GM18499 (cell line): ENCODE measurements around the gene NBPF1.
"Not testable (repeated sequence)": the region's sequence is repeated elsewhere in the genome, so short reads cannot be mapped to it uniquely, and the experiment has no call there.

Experiments used
- ATAC-seq: cut with Tn5 transposase; IDR thresholded peaks from one replicate; pipeline ENCODE4 v1.9.1; 2021; ENCODE audit warnings: moderate number of reproducible peaks; ENCODE audit not compliant: insufficient read depth, unreplicated experiment

Gene NBPF1

DNA sequence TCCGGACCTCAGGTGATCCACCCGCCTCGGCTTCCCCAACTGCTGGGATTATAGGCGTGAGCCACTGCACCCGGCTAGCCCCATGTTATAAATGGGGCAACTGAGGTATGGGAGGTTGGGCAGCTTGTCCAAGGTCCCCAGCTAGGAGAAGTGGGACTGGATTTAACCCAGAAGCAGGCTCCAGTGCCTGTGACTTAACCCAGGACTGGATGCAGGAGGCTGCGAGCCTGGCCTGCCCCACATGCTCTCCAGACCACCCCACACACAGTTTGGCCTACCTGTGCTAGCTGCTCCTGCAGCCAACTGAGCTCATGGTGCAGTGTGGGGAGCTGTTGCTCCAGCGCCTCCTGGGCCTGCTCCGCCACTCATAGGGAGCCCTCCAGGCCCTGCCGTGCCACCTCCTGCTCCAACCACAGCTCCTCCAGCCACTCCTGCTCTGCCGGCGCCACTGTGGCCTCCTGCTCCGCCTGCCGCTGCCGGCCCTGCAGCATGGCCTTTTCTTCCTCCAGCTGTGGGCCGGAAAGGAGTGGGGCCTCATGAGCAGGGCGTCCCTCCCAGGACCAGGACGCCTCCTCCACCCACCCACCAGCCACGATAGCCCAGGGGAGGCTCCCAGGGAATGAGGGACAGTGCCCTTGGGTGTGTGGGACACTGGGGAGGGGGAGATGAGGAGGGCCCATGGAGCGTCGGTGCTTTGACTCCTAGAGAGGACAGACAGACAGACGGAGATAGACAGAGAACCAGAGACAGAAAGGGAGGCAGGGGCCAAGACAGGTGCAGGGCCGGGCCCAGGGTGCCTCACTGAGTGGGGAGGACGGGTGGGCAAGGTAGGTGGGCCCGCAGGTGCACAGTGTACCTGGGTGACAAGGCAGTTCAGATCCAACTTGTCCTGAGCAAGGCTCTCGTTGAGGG is 12.4 kb upstream of the NBPF1 start:
- no peak for ATAC-seq

DNA sequence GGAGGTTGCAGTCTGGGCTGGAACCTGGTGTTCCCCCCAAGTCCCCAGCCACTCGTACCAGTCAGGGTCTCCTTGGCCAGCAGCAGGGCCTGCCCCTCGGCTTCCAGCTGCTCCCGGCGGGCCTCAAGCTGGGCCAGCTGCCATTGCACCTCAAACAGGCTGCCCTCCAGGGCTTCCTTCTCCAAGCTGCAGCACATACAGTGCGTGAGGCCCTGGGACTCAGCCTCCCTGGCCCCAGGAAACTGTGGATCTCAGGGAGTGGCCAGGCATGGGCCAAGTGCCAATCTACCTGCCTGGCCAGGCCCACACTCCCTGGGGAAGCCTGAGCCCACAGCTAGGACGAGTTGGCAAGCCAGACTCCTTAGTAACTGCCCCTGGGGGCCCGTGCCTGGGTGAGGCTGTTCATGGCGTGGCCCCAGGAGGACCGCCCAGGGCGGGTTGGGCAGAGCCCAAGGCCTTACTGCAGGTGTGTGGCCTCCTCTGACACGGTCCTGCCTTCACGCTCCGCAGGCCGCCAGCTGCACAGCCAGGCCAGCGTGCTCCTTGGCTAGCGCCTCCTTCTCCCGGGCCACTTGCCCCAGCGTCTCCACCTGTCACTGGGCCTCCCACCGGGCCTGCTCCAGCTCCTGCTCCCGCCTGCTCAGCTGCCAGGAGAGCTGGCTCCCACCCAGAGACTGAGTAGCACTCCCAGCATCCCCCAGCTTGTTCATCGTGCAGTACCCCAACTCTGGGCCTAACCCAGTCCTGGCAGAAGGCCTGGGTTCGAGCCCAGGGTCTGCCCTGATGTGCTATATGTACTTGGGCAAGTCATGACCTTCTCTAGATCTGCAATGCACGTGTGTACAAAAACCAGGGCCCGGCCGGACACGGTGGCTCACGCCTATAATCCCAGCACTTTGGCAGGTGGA is 10.7 kb upstream of the NBPF1 start:
- ATAC-seq, result not testable (repeated sequence)

DNA sequence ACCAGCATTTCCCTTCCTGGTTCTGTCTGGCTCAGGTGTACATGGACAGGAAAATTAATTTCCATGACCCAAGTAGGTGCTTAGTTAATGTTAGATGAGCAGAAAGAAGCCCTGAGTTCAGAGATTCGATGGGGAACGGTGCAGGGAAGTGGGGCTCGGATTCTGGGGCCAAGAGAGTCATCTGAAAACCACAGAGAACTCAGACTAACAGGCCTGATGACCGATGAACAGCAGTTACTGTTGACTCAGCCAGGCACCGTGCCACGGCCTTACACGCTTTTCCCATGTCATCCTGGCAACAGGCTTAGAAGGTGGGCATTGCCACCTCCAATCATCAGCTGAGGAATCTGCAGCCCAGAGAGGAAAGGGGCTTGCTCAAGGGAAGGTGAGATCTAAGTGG is 10.0 kb upstream of the NBPF1 start:
- ATAC-seq, result not testable (repeated sequence)

DNA sequence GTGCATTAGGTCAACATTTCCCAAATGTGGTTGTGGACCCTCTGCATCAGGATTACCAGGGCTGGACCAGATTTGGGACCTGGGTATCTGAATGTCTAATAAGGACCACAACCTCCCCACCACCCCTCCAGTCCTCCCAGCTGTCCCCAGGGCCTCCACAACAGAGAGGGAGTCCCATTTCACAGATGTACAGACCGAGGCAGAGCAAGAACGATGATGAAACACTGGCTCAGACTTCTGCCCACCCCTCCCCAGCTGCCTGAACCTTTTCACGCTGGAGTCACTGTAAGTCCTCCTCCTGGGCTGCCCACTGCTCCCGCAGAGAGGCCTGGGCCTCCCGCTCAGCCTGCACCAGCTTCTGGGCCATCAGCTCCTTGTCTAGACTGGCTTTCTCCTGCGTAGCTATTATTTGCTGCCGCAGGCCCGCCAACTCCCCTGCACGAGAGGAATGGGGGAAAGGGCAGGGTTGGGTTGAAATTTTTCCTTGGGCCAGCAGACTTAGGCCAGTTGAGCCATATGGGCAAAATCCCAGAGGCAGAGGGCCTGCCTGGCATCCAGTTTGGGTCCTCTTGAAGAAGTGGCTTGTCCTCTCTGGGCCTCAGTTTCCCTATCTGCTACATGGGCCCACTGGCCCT is 8.4 kb upstream of the NBPF1 start:
- not testable (repeated sequence) for ATAC-seq

DNA sequence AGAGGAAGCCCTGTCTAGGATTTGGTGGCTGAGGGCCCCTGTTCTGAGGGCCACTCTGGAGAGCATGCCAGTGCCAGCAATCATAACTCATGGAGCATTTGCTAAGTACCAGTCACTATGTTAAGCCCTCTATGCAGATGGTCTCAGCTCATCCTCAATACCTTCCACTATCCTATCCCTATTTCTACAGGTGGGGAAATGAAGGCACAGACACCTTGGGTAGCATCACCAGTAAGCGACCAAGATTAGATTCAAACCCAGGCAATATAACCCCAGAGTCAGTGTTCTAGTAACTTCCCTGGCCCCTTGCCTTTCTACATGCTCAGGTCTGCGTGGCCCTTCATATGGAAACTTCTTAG is 7.9 kb upstream of the NBPF1 start:
- no peak for ATAC-seq

DNA sequence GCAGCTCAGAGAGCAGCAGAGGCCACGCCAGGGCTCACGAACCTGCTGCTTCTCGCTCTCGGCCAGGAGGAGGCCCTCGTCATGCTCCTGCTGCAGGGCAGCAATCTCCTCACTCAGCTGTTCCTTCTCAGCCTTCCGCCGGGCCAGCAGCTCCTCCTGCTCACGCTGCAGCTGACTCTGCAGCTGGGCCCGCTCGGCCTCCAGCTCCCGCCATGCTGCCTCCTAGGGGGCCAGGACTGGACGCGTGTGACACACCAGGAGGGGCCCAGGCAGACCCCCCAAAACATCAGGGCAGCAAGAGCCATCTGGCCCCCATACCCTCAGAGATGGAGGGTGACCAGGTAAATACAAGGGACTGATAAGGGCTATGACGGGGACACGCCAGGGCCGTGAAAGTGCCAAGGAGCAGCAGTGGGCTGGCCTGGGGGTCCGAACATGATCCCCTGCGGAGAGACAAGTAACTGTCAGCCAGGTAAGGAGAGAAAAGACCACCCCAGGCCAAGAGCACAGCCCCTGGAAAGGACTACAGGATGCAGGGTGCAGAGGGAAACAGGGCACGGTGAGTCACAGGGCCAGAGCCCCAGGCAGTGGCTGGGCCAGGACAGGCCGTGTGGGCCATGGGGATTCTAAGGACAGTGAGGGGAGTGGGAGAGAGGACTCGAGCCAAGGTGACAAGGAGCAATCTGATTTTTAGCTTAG is 6.6 kb upstream of the NBPF1 start:
- not testable (repeated sequence) for ATAC-seq

DNA sequence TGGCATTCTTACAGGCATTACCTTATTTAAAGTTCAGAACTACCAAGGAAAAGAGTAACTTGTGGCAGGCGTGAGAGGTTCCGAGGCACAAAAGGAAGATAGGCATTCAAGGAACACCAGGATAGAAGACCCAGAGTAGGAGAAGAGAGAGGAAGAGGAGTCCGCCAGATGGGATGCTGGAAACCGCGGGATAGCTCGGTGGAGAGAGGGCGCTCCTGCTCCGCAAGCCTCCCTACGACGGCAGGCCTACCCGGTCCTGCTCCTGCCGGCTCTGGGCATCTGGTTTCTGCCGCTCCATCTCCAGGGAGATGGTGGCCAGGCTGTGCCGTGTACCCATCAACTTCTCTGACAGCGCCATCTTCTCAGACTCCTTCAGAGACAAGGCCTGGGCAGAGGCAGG is 5.4 kb upstream of the NBPF1 start:
- ATAC-seq, result no peak

DNA sequence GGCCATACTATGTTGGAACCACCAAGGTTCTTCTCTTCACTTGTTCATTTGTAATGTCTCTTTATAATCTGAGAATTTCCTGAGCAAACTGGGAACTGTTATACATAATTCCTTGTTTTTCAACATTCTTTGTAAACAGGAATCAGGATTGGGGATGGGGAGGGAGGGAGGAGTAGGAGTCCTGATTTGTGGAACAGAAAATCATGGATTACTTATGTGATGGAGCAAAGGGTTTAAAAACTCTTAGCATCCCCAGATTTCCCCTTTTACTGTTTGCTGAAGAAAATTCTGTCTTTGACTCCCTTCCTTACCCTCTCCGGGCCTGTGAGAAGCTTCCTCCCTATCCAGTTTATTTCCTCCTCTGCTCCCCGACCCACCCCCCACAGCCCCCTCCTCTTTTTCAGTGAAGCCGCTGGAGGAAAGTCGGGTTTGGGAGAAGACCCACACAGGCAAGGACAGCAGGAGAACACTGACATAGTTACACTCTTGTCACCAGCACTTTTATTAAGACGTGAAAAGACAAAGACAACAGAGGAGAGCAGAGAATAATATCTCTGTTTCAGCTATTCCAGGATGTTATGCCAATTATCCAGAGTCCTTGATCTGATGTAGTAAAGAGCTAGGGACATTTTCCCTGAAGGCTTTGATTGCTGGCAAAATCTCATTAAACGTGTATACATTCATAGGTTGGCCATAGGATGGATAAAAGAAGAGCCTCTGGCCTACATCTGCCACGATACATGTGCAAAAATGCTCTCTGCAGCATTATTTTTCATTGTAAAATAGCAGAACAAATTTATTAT is 4.6 kb upstream of the NBPF1 start:
- no peak for ATAC-seq

DNA sequence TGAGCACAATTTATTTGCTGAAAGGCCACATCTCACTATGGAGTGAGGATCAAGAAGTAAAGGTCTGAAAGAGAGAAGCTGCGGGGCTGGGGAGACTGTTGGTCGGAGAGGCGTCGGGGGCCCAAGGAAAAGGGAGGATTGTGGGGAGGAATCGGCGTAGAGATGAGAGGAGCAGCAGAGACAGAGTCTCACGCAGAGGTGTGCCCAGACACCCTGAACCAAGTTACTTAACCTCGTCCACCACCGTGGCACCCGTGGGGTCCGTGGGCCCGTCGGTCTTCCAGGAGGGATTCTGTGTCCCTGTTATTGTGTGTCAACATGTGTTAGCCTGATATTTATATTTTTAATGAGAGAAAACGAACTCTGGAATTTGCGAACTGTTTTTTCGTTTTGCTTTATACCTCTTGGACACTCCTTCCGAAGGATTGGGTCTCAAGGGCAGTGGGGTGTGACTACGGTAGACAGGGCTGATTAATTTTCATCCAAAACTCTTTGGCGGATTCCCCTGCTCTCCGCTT is 3.8 kb upstream of the NBPF1 start:
- ATAC-seq, result no peak

DNA sequence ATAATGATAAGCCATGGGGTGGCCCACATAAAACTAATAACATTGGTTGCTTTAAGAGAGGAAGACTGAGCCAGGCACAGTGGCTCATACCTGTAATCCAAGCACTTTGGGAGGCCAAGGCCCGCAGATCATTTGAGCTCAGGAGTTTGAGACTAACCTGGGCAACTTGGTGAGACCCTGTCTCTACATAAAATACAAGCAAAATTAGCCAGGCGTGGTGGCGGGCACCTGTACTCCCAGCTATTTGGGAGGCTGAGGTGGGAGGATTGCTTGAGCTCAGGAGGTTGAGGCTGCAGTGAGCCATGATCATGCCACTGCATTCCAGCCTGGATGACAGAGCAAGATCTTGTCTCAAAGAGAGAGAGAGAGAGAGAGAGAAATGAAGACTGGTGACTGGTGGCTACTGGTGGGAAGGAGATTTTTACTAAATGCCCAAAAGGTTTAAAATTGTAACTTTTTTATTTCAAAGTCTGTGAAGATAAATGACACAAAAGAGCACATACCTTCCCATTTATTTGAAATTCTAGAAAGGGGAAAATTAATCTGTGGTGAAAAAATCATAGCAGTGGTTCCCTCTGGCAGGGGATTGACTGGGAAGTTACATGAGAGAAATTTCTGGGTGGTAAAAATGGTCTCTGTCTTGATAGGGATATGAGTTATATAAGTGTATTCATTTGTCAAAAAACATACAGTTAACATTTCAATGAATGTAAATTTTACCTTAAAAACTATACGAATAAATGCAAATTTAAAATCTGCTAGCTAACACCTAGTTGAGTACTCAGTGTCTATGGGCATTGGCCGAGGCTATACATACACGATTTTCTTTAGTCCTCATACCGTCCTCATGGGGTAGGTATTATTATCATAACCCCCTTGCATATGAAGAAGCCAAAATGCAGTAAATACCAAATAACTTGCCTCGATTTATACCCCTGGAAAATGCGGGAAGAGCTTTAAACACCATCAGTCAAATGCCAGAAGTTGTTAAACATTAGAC is 2.2 kb upstream of the NBPF1 start:
- ATAC-seq, result no peak

DNA sequence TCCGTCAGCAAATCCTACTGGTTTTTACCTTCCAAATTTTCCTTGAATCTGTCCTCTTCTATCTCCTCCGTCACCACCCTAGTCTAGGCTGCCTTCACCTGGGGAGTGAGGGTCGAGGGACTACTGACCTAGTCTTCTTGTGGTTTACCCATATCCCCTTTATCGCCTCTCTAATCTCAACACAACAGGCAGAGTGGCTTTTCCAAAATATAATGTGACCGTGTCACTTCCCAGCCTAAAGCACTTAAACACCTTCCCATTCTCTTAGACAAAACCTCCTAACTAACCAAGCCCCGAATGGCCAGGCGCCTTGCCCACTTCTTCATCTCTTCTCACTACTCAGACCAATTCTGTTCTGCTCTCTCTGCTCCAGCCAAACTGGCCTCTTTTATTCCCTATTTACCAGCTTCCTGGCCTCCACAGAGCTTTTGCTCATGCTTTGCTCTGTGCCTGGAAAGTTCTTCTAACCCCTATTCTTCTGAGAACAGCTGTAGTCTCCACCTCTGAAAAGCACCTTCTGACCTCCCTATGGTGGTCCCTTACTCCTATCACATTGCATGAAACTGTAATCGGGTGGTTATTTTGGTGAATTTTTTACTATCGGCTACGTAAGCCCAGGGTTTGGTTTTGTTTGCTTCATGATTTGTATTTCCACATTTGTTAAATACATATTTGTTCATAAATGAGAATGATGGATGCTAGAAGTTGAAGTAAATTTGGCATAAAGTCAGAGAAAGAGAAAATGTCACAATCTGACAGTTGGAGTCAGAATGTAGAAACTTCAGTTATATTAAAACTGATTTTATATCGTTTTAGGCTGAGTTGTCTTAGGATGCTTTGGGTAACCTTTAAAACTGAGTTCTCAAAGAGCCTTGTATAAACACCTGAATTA is 1.2 kb upstream of the NBPF1 start:
- no peak for ATAC-seq

DNA sequence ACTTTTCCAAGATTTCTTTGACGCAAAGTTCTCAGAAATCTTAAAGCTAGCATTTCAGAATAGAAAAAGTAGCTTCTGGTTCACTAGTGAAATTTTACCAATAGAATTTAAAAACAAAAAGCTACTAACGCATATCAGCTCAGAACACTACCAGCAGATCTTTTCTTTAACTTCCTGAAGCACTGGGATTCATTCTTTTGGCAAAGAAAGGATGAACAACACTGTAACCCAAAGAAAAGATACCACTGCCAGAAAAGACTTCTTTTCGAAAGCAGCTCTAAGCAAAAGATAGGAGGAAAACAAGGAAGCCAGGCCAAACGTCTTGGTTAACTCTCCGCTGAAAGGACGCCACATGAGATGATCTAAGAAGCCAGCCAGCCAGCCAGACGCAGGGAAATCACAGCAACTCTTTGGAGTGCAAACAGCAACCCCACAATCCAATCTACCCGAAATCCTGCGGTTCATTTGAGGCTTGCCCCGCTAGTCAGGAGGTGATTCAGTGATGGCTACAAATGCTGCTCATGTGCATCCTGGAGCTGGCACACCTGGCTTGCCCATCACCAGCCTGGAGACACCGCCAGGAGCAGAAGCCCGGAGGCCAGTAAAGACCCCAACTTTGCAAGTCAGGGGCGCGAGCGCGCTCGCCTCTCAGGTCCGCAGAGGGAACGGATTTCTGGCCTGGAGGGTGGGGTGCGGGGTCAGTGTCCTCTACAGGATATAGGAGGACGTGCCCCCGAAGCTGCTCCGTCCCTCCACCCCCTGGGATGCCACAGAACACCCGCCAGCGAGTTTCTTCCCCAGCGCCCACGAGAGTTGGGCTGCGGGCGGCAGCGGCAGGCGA is 812 bp downstream of the NBPF1 start:
- no peak for ATAC-seq

DNA sequence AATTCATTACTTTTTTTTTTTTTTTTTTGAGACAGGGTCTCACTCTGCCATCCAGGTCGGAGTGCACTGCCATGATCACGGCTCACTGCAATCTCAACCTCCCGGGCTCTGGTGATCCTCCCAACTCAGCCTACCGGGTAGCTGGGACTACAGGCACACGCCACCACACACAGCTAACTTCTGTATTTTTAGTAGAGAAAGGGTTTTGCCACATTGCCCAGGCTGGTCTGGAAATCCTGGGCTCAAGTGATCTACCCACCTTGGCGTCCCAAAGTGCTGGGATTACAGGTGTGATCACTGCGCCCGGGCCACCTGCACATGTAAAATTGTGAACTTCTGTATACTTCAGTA is 1.4 kb downstream of the NBPF1 start:
- not testable (repeated sequence) for ATAC-seq

DNA sequence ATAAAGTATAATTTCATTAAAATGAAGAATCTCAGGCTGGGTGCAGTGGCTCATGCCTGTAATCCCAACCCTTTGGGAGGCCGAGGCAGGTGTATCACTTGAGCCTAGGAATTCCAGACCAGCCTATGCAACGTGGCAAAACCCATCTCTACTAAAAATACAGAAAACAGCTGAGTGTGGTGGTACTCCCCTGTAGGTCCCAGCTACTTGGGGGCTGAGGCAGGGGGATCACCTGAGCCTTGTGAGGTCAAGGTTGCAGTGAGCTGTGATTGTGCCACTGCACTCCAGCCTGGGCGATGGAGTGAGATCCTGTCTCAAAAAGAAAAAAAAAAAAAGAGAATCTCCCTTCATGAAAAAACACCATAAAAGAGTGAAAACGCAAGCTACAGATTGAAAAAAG is 2.2 kb downstream of the NBPF1 start:
- not testable (repeated sequence) for ATAC-seq

DNA sequence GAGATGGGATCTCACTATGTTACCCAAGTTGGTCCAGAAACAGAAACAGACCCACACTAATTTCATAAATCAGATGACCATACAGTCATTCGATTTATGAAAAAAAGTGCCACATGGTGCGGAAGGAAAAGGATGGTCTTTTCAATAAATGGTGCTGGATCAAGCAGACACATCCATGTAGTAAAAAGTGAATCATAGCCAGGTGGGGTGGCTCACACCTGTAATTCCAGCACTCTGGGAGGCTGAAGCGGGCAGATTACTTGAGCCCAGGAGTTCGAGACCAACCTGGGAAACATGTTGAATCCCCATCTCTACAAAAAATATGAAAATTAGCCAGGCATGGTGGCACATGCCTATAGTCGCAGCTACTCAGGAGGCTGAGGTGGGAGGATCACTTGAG is 2.8 kb downstream of the NBPF1 start:
- ATAC-seq, result not testable (repeated sequence)

DNA sequence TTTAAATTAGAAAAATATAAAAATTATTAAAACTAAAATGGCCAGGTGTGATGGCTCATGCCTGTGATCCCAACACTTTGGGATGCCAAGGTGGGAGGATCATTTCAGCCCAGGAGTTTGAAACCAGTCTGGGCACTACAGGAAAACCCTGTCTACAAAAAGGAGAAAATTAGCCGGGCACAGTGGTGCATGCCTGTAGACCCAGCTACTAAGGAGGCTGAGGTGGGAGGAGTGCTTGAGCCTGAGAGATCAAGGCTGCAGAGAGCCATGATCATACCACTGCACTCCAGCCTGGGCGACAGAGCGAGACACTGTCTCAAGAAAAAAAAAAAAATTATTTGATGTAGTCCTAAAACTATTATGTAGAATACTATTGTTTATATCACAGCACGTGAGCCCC is 3.6 kb downstream of the NBPF1 start:
- not testable (repeated sequence) for ATAC-seq
